Measurements from ENCODE around the gene EHMT1. TPM values are rescaled to one million over a fixed set of nuclear protein-coding genes. Genes with fewer than 3 reads are reported as not detected.

The EHMT1 gene
- total RNA-seq, 2 experiments from 2014 or later, result 145 to 295 TPM

- TF ChIP-seq CTCF (conservative IDR thresholded peaks at IDR 0.05; ENCODE audit: low read length), result no peak
- no peak for TF ChIP-seq EZH2phosphoT487 (IDR thresholded peaks at IDR 0.05; ENCODE audit: borderline replicate concordance, low read depth, low read length)
- Histone ChIP-seq H2AFZ (ENCODE audit: low read length) (no peak overlapping the region), H3K79me2 (ENCODE audit: insufficient read depth, low read depth, low read length) (peaks cover 11% of the 10 kb centered on the region; the same call in 1 of the 2 replicates), H3K9me3 (ENCODE audit: low read length) (no peaks in the 10 kb centered on the region; the same call in 1 of the 2 replicates), H3K27ac (ENCODE audit: low read depth, low read length, poor library complexity, severe bottlenecking) (no peak overlapping the region), H3K9me2 (ENCODE audit: insufficient read depth, low read length) (no peaks in the 10 kb centered on the region), H4K20me1 (ENCODE audit: insufficient read depth, low read length) (no peaks in the 10 kb centered on the region), H3K36me3 (ENCODE audit: insufficient read depth, low read length) (peaks cover 100% of the 10 kb centered on the region), H3K4me2 (ENCODE audit: low read length) (no peak overlapping the region), H3K4me1 (ENCODE audit: insufficient read depth, low read length, poor library complexity, severe bottlenecking) (peaks cover 7% of the 10 kb centered on the region), H3K4me3 (ENCODE audit: low read depth, low read length, poor library complexity, severe bottlenecking) (no peak overlapping the region)
- no TSS peak for BruUV-seq (replicated peaks)
- CTCF ChIA-PET (ENCODE audit: unreplicated experiment), result no interaction called here
- no peak for DNase-seq (ENCODE audit: low spot score)
- intact Hi-C loops (cut with micrococcal nuclease; ENCODE audit: unreplicated experiment), result no loop called here
- POLR2A ChIA-PET, result no interaction called here
These were observed 138.8 kb downstream of the EHMT1 start for GRCh38 chr9:137757613-137758029.

GRCh38 chr9:137758067-137758466 lies 139.3 kb downstream of the EHMT1 start:
- H3K27ac ChIP-seq (ENCODE audit: low read depth, low read length, poor library complexity, severe bottlenecking), result no peak overlapping the region
- no peak overlapping the region for H3K4me3 ChIP-seq (ENCODE audit: low read depth, low read length, poor library complexity, severe bottlenecking)
- intact Hi-C loops (cut with micrococcal nuclease; ENCODE audit: unreplicated experiment), result no loop called here
- no peaks in the 10 kb centered on the region for H4K20me1 ChIP-seq (ENCODE audit: insufficient read depth, low read length)
- no peak overlapping the region for H2AFZ ChIP-seq (ENCODE audit: low read length)
- no peak for DNase-seq (ENCODE audit: low spot score)
- POLR2A ChIA-PET, result interaction anchor here (1.0 kb wide), 1 partner anchor 11 kb away, joined by 3 read pairs; no protein-coding TSS in a partner anchor
- H3K9me3 ChIP-seq (ENCODE audit: low read length), result no peaks in the 10 kb centered on the region; the same call in 1 of the 2 replicates
- BruUV-seq (replicated peaks), result no TSS peak
- no peak overlapping the region for H3K4me2 ChIP-seq (ENCODE audit: low read length)
- H3K79me2 ChIP-seq (ENCODE audit: insufficient read depth, low read depth, low read length), result peaks cover 11% of the 10 kb centered on the region; the same call in 1 of the 2 replicates
- peaks cover 100% of the 10 kb centered on the region for H3K36me3 ChIP-seq (ENCODE audit: insufficient read depth, low read length)
- H3K9me2 ChIP-seq (ENCODE audit: insufficient read depth, low read length), result no peaks in the 10 kb centered on the region
- TF ChIP-seq EZH2phosphoT487 (IDR thresholded peaks at IDR 0.05; ENCODE audit: borderline replicate concordance, low read depth, low read length) (no peak), CTCF (conservative IDR thresholded peaks at IDR 0.05; ENCODE audit: low read length) (no peak)
- peaks cover 7% of the 10 kb centered on the region for H3K4me1 ChIP-seq (ENCODE audit: insufficient read depth, low read length, poor library complexity, severe bottlenecking)
- CTCF ChIA-PET (ENCODE audit: unreplicated experiment), result no interaction called here

- H3K4me3 ChIP-seq (ENCODE audit: low read depth, low read length, poor library complexity, severe bottlenecking), result no peak overlapping the region
- POLR2A ChIA-PET, result interaction anchor here (1.0 kb wide), 1 partner anchor 10 kb away, joined by 3 read pairs; no protein-coding TSS in a partner anchor
- H3K9me2 ChIP-seq (ENCODE audit: insufficient read depth, low read length), result no peaks in the 10 kb centered on the region
- CTCF ChIA-PET (ENCODE audit: unreplicated experiment), result no interaction called here
- no TSS peak for BruUV-seq (replicated peaks)
- H3K4me1 ChIP-seq (ENCODE audit: insufficient read depth, low read length, poor library complexity, severe bottlenecking), result peaks cover 7% of the 10 kb centered on the region
- H3K9me3 ChIP-seq (ENCODE audit: low read length), result no peaks in the 10 kb centered on the region; the same call in 1 of the 2 replicates
- H3K36me3 ChIP-seq (ENCODE audit: insufficient read depth, low read length), result peaks cover 100% of the 10 kb centered on the region
- no peak overlapping the region for H3K27ac ChIP-seq (ENCODE audit: low read depth, low read length, poor library complexity, severe bottlenecking)
- H2AFZ ChIP-seq (ENCODE audit: low read length), result no peak overlapping the region
- DNase-seq (ENCODE audit: low spot score), result no peak
- TF ChIP-seq CTCF (conservative IDR thresholded peaks at IDR 0.05; ENCODE audit: low read length) (no peak), EZH2phosphoT487 (IDR thresholded peaks at IDR 0.05; ENCODE audit: borderline replicate concordance, low read depth, low read length) (no peak)
- intact Hi-C loops (cut with micrococcal nuclease; ENCODE audit: unreplicated experiment), result no loop called here
- peaks cover 11% of the 10 kb centered on the region; the same call in 1 of the 2 replicates for H3K79me2 ChIP-seq (ENCODE audit: insufficient read depth, low read depth, low read length)
- H4K20me1 ChIP-seq (ENCODE audit: insufficient read depth, low read length), result no peaks in the 10 kb centered on the region
- no peak overlapping the region for H3K4me2 ChIP-seq (ENCODE audit: low read length)
These were observed 140.3 kb downstream of the EHMT1 start for GRCh38 chr9:137759117-137759516.
